SK-N-SH (cell line): ENCODE measurements around the gene CYREN. TPM values are rescaled to one million over a fixed set of nuclear protein-coding genes. Genes with fewer than 3 reads are reported as not detected.

Experiments used
- CTCF ChIA-PET: fragments of 300-600, 350-600 bp; formaldehyde crosslinking; extraction: SDS; loops from one replicate; lab custom pipeline; 2021; lab: Yijun Ruan, JAX
- POLR2A ChIA-PET: fragments of 350-600 bp; sonication (Branson Sonifier 250); formaldehyde crosslinking; extraction: SDS; loops from one replicate; lab custom pipeline; 2020; ENCODE audit warnings: antibody characterized with exemption, inconsistent platforms; lab: Yijun Ruan, JAX
- DNase-seq: peaks from one replicate; pipeline ENCODE4 v3.0.0; 2012
- H2AFZ ChIP-seq: fragments of 200-600 bp; sonication (generic); 2 replicates; pipeline ENCODE4 v1.8.1; 2016; ENCODE audit warnings: antibody characterized with exemption, mild to moderate bottlenecking, low read depth
- H3F3A ChIP-seq: fragments of 200-600 bp; sonication (generic); replicated peaks from 2 replicates; pipeline ENCODE3; 2016; ENCODE audit warnings: antibody characterized with exemption, mild to moderate bottlenecking; ENCODE audit not compliant: insufficient read depth
- H3K27ac ChIP-seq, 2 experiments: fragments of 200-500 bp in 1 of 2; fragments of 200-600 bp in 1 of 2; sonication (Bioruptor generic) in 1 of 2; sonication (generic), shearing (Covaris generic) in 1 of 2; 2 replicates each; pipeline versions ENCODE4 v1.5.1 to v1.6.1; 2014 to 2016; ENCODE audit warnings: low read depth in 2 of 2, inconsistent platforms in 1 of 2, low read length in 1 of 2, mild to moderate bottlenecking in 1 of 2, mixed read lengths in 1 of 2
- H3K27me3 ChIP-seq: fragments of 200-600 bp; sonication (generic), shearing (Covaris generic); 2 replicates; pipeline ENCODE4 v1.6.1; 2016; ENCODE audit warnings: mixed run types; ENCODE audit not compliant: insufficient read depth
- H3K36me3 ChIP-seq, 2 experiments: fragments of 200-500 bp in 1 of 2; fragments of 200-600 bp in 1 of 2; sonication (Bioruptor generic) in 1 of 2; sonication (generic) in 1 of 2; replicated peaks in 1 of 2; 2 replicates each; pipeline versions ENCODE3 to v1.5.1; 2014 to 2016; ENCODE audit warnings: low read length in 1 of 2, mild to moderate bottlenecking in 1 of 2; ENCODE audit not compliant: insufficient read depth in 2 of 2, control insufficient read depth in 1 of 2
- H3K4me1 ChIP-seq, 2 experiments: fragments of 200-500 bp in 1 of 2; fragments of 200-600 bp in 1 of 2; sonication (Bioruptor generic) in 1 of 2; sonication (generic), shearing (Covaris generic) in 1 of 2; 2 replicates each; pipeline versions ENCODE4 v1.5.1 to v1.6.1; 2014 to 2016; ENCODE audit warnings: low read depth in 1 of 2, low read length in 1 of 2, mixed run types in 1 of 2; ENCODE audit not compliant: insufficient read depth in 2 of 2, control insufficient read depth in 1 of 2
- H3K4me2 ChIP-seq: fragments of 200-600 bp; sonication (generic), shearing (Covaris generic); 2 replicates; pipeline ENCODE4 v1.6.1; 2017; ENCODE audit warnings: mixed run types
- H3K4me3 ChIP-seq, 2 experiments: fragments of 200-500 bp in 1 of 2; fragments of 200-600 bp in 1 of 2; sonication (Bioruptor generic) in 1 of 2; sonication (generic), shearing (Covaris generic) in 1 of 2; 2 replicates each; pipeline versions ENCODE4 v1.5.1 to v1.8.1; 2014 to 2016; ENCODE audit warnings: low read depth in 2 of 2, inconsistent platforms in 1 of 2, low read length in 1 of 2, mild to moderate bottlenecking in 1 of 2, mixed read lengths in 1 of 2, moderate library complexity in 1 of 2
- H3K79me2 ChIP-seq: fragments of 200-600 bp; sonication (generic); 2 replicates; pipeline ENCODE4 v1.8.1; 2017; ENCODE audit warnings: mild to moderate bottlenecking; ENCODE audit not compliant: insufficient read depth
- H3K9ac ChIP-seq: fragments of 200-600 bp; sonication (generic); 2 replicates; pipeline ENCODE4 v1.6.1; 2017; ENCODE audit warnings: mixed run types
- H3K9me2 ChIP-seq: fragments of 200-600 bp; sonication (generic); 2 replicates; pipeline ENCODE4 v1.6.1; 2017; ENCODE audit warnings: mixed run types
- H3K9me3 ChIP-seq: fragments of 200-600 bp; sonication (generic); 2 replicates; pipeline ENCODE4 v1.6.1; 2017; ENCODE audit warnings: mixed run types, mild to moderate bottlenecking, moderate library complexity
- H4K20me1 ChIP-seq: fragments of 200-600 bp; sonication (generic); 2 replicates; pipeline ENCODE4 v1.6.1; 2017; ENCODE audit warnings: mild to moderate bottlenecking, mixed run types; ENCODE audit not compliant: insufficient read depth
- ELF1 ChIP-seq: IDR thresholded peaks from 2 replicates; pipeline ENCODE4 v1.4.0; 2012
- EP300 ChIP-seq, 2 experiments: IDR thresholded peaks; 2 replicates each; pipeline versions ENCODE4 v1.4.0 to v1.6.1; 2012; ENCODE audit warnings: borderline replicate concordance in 1 of 2, low read depth in 1 of 2, low read length in 1 of 2
- EZH2phosphoT487 ChIP-seq: fragments of 200-600 bp; sonication (generic); IDR thresholded peaks from 2 replicates; pipeline ENCODE4 v1.6.1; 2017; ENCODE audit warnings: low read depth, mixed run types, mild to moderate bottlenecking, antibody characterized with exemption, moderate library complexity, borderline replicate concordance
- FOSL2 ChIP-seq: IDR thresholded peaks from 2 replicates; pipeline ENCODE4 v1.4.0; 2012; ENCODE audit warnings: low read depth, mild to moderate bottlenecking, moderate library complexity, borderline replicate concordance
- FOXJ3 ChIP-seq: sonication (generic); formaldehyde crosslinking; IDR thresholded peaks from 2 replicates; pipeline ENCODE4 v1.5.1; 2020; ENCODE audit warnings: mild to moderate bottlenecking, missing genetic modification reagents
- GABPA ChIP-seq: IDR thresholded peaks from 2 replicates; pipeline ENCODE4 v1.4.0; 2012; ENCODE audit warnings: low read depth, mild to moderate bottlenecking
- JUND ChIP-seq: IDR thresholded peaks from 2 replicates; pipeline ENCODE4 v1.4.0; 2012
- NRF1 ChIP-seq: IDR thresholded peaks from 2 replicates; pipeline ENCODE4 v1.6.1; 2012; ENCODE audit warnings: low read depth, mild to moderate bottlenecking, low read length
- POLR2AphosphoS5 ChIP-seq: IDR thresholded peaks from 2 replicates; pipeline ENCODE4 v1.6.1; 2012; ENCODE audit warnings: low read depth, low read length
- SIN3A ChIP-seq: IDR thresholded peaks from 2 replicates; pipeline ENCODE4 v1.6.1; 2012; ENCODE audit warnings: low read depth, mild to moderate bottlenecking, low read length, moderate library complexity, borderline replicate concordance
- TAF1 ChIP-seq: IDR thresholded peaks from 2 replicates; pipeline ENCODE4 v1.6.1; 2012; ENCODE audit warnings: low read depth, mild to moderate bottlenecking, low read length, moderate library complexity, borderline replicate concordance
- TCF12 ChIP-seq: IDR thresholded peaks from 2 replicates; pipeline ENCODE4 v1.4.0; 2012
- whole genome bisulfite sequencing: methylation state at CpG from one replicate; pipeline ENCODE4 v1.1.6; 2017; ENCODE audit warnings: low lambda C conversion rate; 5-methylcytosine and 5-hydroxymethylcytosine counted together
- polyA plus RNA-seq, 3 experiments: library from polyadenylated mRNA; depleted of rRNA; stranded (reverse); fragments of >200 nt; gene quantifications; 2 replicates each; pipeline ENCODE4 v1.2.3, GENCODE V29; 2012
- TF ChIP-seq, protein P1 (sequence below): fragments of 150-350 bp; IDR thresholded peaks from 2 replicates; pipeline ENCODE4 v1.6.1; 2016; ENCODE audit warnings: mild to moderate bottlenecking, low read depth, low read length
- TF ChIP-seq, protein P2 (sequence below): fragments of 200-600 bp; sonication (generic); IDR thresholded peaks from 2 replicates; pipeline ENCODE4 v1.6.1; 2017; ENCODE audit warnings: antibody characterized with exemption, mild to moderate bottlenecking, moderate library complexity
- TF ChIP-seq, protein P3 (sequence below): IDR thresholded peaks from 2 replicates; pipeline ENCODE4 v1.4.0; 2012; ENCODE audit warnings: low read depth
- TF ChIP-seq, protein P4 (sequence below): IDR thresholded peaks from 2 replicates; pipeline ENCODE4 v1.4.0; 2012; ENCODE audit warnings: low read depth, borderline replicate concordance

CYREN gene
- polyA plus RNA-seq, 1 of the 3 experiments (the other 2 are of a cell fraction), result 53.4 TPM

DNA sequence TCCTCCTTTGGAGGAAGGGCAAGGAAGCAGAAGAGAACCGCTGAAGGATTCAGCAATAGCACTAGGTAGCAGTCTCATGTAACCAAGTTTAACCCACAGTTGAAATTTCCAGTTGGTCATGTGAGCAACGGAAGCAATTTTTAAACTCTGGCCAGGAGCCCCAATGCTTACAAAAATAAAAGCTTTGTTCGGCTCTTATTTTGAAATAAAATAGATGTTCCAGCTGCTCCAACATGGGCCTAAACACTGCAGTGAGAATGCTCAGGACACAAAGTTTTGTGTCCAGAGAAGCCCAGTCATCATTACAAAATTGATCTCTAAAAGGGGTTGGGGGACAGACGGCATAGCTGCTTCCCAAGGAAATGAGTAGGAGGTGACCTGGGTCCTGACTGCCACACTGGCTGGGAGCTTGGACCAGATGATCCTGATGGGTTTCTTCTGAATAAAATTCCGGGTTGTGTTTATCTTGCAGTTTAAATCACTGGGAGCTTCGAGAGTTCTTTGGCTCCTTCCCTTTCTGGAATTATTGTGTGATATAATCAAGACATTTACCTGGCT is 23.1 kb downstream of the CYREN start:
- Histone ChIP-seq H3F3A (no peaks in the 10 kb centered on the region), H3K9me2 (no peaks in the 10 kb centered on the region), H3K9me3 (no peaks in the 10 kb centered on the region), H4K20me1 (no peaks in the 10 kb centered on the region), H3K27me3 (no peaks in the 10 kb centered on the region), H3K36me3 (no peaks in the 10 kb centered on the region), H2AFZ (peak overlapping the region; percentile 65), H3K27ac (no peak overlapping the region), H3K4me1 (peaks cover 0 to 2% of the 10 kb centered on the region in 2 experiments; a peak in 1 of 4 replicates), H3K4me2 (peak overlapping the region; percentile 30)
- WGBS, result 51% methylated on average over 6 of the region's 6 CpGs
- DNase-seq, result no peak
- POLR2A ChIA-PET, result no interaction called here
- CTCF ChIA-PET, result interaction anchor here (2.0 to 2.2 kb wide), 2 partner anchors 13 kb away, joined by 5 read pairs; no protein-coding TSS in a partner anchor
- TF ChIP-seq GABPA (no peak), FOXJ3 (CRISPR knock-in tag) (no peak), TCF12 (no peak), ELF1 (no peak), JUND (no peak), EZH2phosphoT487 (no peak), POLR2AphosphoS5 (no peak), NRF1 (no peak), FOSL2 (no peak), TAF1 (no peak), EP300 (IDR thresholded peaks at IDR 0.05; ENCODE audit: borderline replicate concordance in 1 of 2, low read depth in 1 of 2, low read length in 1 of 2) (no peak), SIN3A (no peak)
- TF ChIP-seq, protein P1, sequence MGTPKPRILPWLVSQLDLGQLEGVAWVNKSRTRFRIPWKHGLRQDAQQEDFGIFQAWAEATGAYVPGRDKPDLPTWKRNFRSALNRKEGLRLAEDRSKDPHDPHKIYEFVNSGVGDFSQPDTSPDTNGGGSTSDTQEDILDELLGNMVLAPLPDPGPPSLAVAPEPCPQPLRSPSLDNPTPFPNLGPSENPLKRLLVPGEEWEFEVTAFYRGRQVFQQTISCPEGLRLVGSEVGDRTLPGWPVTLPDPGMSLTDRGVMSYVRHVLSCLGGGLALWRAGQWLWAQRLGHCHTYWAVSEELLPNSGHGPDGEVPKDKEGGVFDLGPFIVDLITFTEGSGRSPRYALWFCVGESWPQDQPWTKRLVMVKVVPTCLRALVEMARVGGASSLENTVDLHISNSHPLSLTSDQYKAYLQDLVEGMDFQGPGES, result no peak
- TF ChIP-seq, protein P2, sequence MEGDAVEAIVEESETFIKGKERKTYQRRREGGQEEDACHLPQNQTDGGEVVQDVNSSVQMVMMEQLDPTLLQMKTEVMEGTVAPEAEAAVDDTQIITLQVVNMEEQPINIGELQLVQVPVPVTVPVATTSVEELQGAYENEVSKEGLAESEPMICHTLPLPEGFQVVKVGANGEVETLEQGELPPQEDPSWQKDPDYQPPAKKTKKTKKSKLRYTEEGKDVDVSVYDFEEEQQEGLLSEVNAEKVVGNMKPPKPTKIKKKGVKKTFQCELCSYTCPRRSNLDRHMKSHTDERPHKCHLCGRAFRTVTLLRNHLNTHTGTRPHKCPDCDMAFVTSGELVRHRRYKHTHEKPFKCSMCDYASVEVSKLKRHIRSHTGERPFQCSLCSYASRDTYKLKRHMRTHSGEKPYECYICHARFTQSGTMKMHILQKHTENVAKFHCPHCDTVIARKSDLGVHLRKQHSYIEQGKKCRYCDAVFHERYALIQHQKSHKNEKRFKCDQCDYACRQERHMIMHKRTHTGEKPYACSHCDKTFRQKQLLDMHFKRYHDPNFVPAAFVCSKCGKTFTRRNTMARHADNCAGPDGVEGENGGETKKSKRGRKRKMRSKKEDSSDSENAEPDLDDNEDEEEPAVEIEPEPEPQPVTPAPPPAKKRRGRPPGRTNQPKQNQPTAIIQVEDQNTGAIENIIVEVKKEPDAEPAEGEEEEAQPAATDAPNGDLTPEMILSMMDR, result no peak
- TF ChIP-seq, protein P3, sequence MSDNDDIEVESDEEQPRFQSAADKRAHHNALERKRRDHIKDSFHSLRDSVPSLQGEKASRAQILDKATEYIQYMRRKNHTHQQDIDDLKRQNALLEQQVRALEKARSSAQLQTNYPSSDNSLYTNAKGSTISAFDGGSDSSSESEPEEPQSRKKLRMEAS, result no peak
- TF ChIP-seq, protein P4, sequence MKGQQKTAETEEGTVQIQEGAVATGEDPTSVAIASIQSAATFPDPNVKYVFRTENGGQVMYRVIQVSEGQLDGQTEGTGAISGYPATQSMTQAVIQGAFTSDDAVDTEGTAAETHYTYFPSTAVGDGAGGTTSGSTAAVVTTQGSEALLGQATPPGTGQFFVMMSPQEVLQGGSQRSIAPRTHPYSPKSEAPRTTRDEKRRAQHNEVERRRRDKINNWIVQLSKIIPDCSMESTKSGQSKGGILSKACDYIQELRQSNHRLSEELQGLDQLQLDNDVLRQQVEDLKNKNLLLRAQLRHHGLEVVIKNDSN, result no peak
- TF ChIP-seq, all 33 proteins: peak for 0
- Histone ChIP-seq H3K79me2 (no peaks in the 10 kb centered on the region), H3K4me3 (peak overlapping the region in 1 of 2 experiments; percentile 30; a peak in 3 of 4 replicates), H3K9ac (no peak overlapping the region)
